Tibial nerve (tissue), 4 donors: ENCODE measurements around the gene PELO.

Experiments
- CTCF ChIP-seq, 5 experiments: fragments of 200-600 bp in 3 of 5; fragments of 450-650 bp in 2 of 5; sonication (generic) in 3 of 5; IDR thresholded peaks; one replicate each; pipeline ENCODE4 v1.5.1; 2016 to 2019; ENCODE audit warnings: antibody characterized with exemption in 5 of 5, mild to moderate bottlenecking in 3 of 5, moderate library complexity in 2 of 5
- EP300 ChIP-seq, 2 donors: sonication (generic); formaldehyde crosslinking; IDR thresholded peaks; one replicate each; pipeline ENCODE4 v1.6.1; 2017; ENCODE audit warnings: antibody characterized with exemption in 2 of 2, mild to moderate bottlenecking in 1 of 2

- TF ChIP-seq CTCF (IDR thresholded peaks at IDR 0.05), result no peak
- TF ChIP-seq EP300 (IDR thresholded peaks at IDR 0.05), result no peak
These were observed 41.9 kb downstream of the PELO start for GRCh38 chr5:52829664-52830063.
